Keratinocyte (primary cell): ENCODE results near the gene RAB19. TPM values are rescaled to one million over a fixed set of nuclear protein-coding genes. Genes with fewer than 3 reads are reported as not detected.

Experiments used
- DNase-seq: peaks from one replicate; pipeline ENCODE4 v3.0.0-alpha.2; 2011; ENCODE audit warnings: low read depth, missing footprints, low spot score
- FAIRE-seq: peaks from 2 replicates; lab custom pipeline; 2011; peaks lifted over from hg19 to GRCh38; lab: Jason Lieb, UNC
- H2AFZ ChIP-seq: 2 replicates; pipeline ENCODE4 v1.6.0; 2012; ENCODE audit warnings: low read length, control low read depth, inconsistent platforms; ENCODE audit not compliant: control insufficient read depth
- H3K27ac ChIP-seq: 2 replicates; pipeline ENCODE4 v1.5.1; 2011; ENCODE audit warnings: low read length; ENCODE audit not compliant: control insufficient read depth, insufficient read depth
- H3K27me3 ChIP-seq: 3 replicates; pipeline ENCODE4 v1.6.0; 2011; ENCODE audit warnings: low read length; ENCODE audit not compliant: control insufficient read depth, insufficient read depth; ENCODE audit errors: extremely low read depth
- H3K36me3 ChIP-seq, 2 experiments: 2 replicates in 1 of 2; 3 replicates in 1 of 2; pipeline ENCODE4 v1.5.1; 2011; ENCODE audit warnings: low read length in 2 of 2, mild to moderate bottlenecking in 1 of 2; ENCODE audit not compliant: control insufficient read depth in 2 of 2, insufficient read depth in 2 of 2; ENCODE audit errors: extremely low read depth in 1 of 2
- H3K4me1 ChIP-seq: 3 replicates; pipeline ENCODE4 v1.5.1; 2011; ENCODE audit warnings: low read length; ENCODE audit not compliant: control insufficient read depth, insufficient read depth; ENCODE audit errors: extremely low read depth
- H3K4me2 ChIP-seq: 3 replicates; pipeline ENCODE4 v1.6.0; 2011; ENCODE audit warnings: low read depth, low read length; ENCODE audit not compliant: control insufficient read depth, insufficient read depth; ENCODE audit errors: extremely low read depth
- H3K4me3 ChIP-seq, 3 experiments: fragments of 200-600 bp in 1 of 3; sonication (generic) in 1 of 3; 2 replicates in 2 of 3; 3 replicates in 1 of 3; pipeline ENCODE4 v1.5.1; 2011 to 2016; ENCODE audit warnings: low read length in 3 of 3, mild to moderate bottlenecking in 3 of 3, control low read depth in 2 of 3, inconsistent platforms in 1 of 3, low read depth in 1 of 3, mixed read lengths in 1 of 3, mixed run types in 1 of 3, moderate library complexity in 1 of 3; ENCODE audit not compliant: control insufficient read depth in 2 of 3, insufficient read depth in 2 of 3; ENCODE audit errors: extremely low read depth in 1 of 3
- H3K79me2 ChIP-seq: 2 replicates; pipeline ENCODE4 v1.6.0; 2012; ENCODE audit warnings: low read length; ENCODE audit not compliant: control insufficient read depth, insufficient read depth
- H3K9ac ChIP-seq: 3 replicates; pipeline ENCODE4 v1.6.0; 2011; ENCODE audit warnings: low read length; ENCODE audit not compliant: control insufficient read depth, insufficient read depth; ENCODE audit errors: extremely low read depth
- H3K9me1 ChIP-seq: 3 replicates; pipeline ENCODE4 v1.6.0; 2011; ENCODE audit warnings: low read length; ENCODE audit not compliant: control insufficient read depth, insufficient read depth; ENCODE audit errors: extremely low read depth
- H3K9me3 ChIP-seq: 2 replicates; pipeline ENCODE4 v1.5.1; 2012; ENCODE audit warnings: low read depth, low read length; ENCODE audit not compliant: control insufficient read depth
- H4K20me1 ChIP-seq: 3 replicates; pipeline ENCODE4 v1.6.0; 2011; ENCODE audit warnings: low read length; ENCODE audit not compliant: control insufficient read depth, insufficient read depth; ENCODE audit errors: extremely low read depth
- EZH2 ChIP-seq: IDR thresholded peaks from one replicate; pipeline ENCODE4 v1.6.1; 2012; ENCODE audit warnings: inconsistent platforms, mild to moderate bottlenecking, low read length, moderate library complexity
- dilution Hi-C: fragments of 300-500 bp; cut with MboI; formaldehyde crosslinking; loops from one replicate; pipeline ENCODE4 v1.7.0; 2020; ENCODE audit warnings: low sequenced_read_pairs; ENCODE audit not compliant: extremely low pct_ligation_motif_present
- polyA plus RNA-seq, 5 experiments: library from polyadenylated mRNA; depleted of rRNA in 3 of 5; stranded (reverse) in 3 of 5; stranded (forward) in 1 of 5; unstranded in 1 of 5; fragments of >200 nt; gene quantifications; 1 replicate in 1 of 5; 2 replicates in 3 of 5; 3 replicates in 1 of 5; pipeline versions ENCODE4 v1.2.1 to v1.2.3, GENCODE V29; 2011 to 2012; ENCODE audit warnings: missing spikeins in 2 of 5, low read depth in 1 of 5, low replicate concordance in 1 of 5
- TF ChIP-seq, protein P1 (sequence below), 3 experiments: IDR thresholded peaks in 1 of 3; conservative IDR thresholded peaks in 1 of 3; optimal IDR thresholded peaks in 1 of 3; 2 replicates in 2 of 3; 3 replicates in 1 of 3; pipeline versions ENCODE3 to v1.5.1; 2011; ENCODE audit warnings: low read length in 3 of 3, mild to moderate bottlenecking in 3 of 3, moderate library complexity in 2 of 3, control low read depth in 1 of 3, inconsistent platforms in 1 of 3; ENCODE audit not compliant: insufficient read depth in 2 of 3; ENCODE audit errors: extremely low read depth in 1 of 3

RAB19 gene
- polyA plus RNA-seq, 1 donor (not counting 4 experiments of a cell fraction or from before 2014, with no cell fraction given), result not detected

GRCh38 chr7:140364819-140365218 is 39.0 kb upstream of the RAB19 start:
- H3K27me3 ChIP-seq, result no peaks in the 10 kb centered on the region
- H3K9me3 ChIP-seq, result no peaks in the 10 kb centered on the region
- peaks cover 0 to 7% of the 10 kb centered on the region in 2 experiments for H3K36me3 ChIP-seq
- H3K4me3 ChIP-seq, result peak overlapping the region in 1 of 3 experiments; percentile 7
- dilution Hi-C loops, result no loop called here
- H3K4me1 ChIP-seq, result peaks cover 7% of the 10 kb centered on the region
- H3K27ac ChIP-seq, result peak overlapping the region; percentile 36
- H3K4me2 ChIP-seq, result peak overlapping the region; percentile 65
- H3K9me1 ChIP-seq, result no peaks in the 10 kb centered on the region
- H4K20me1 ChIP-seq, result no peaks in the 10 kb centered on the region
- H2AFZ ChIP-seq, result no peak overlapping the region
- DNase-seq (peak; percentile 15), FAIRE-seq (peak; percentile 84)
- H3K79me2 ChIP-seq, result no peaks in the 10 kb centered on the region
- H3K9ac ChIP-seq, result peak overlapping the region; percentile 30
- TF ChIP-seq, protein P1, sequence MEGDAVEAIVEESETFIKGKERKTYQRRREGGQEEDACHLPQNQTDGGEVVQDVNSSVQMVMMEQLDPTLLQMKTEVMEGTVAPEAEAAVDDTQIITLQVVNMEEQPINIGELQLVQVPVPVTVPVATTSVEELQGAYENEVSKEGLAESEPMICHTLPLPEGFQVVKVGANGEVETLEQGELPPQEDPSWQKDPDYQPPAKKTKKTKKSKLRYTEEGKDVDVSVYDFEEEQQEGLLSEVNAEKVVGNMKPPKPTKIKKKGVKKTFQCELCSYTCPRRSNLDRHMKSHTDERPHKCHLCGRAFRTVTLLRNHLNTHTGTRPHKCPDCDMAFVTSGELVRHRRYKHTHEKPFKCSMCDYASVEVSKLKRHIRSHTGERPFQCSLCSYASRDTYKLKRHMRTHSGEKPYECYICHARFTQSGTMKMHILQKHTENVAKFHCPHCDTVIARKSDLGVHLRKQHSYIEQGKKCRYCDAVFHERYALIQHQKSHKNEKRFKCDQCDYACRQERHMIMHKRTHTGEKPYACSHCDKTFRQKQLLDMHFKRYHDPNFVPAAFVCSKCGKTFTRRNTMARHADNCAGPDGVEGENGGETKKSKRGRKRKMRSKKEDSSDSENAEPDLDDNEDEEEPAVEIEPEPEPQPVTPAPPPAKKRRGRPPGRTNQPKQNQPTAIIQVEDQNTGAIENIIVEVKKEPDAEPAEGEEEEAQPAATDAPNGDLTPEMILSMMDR (optimal IDR thresholded peaks at IDR 0.05 in 1 of 3, IDR thresholded peaks at IDR 0.05 in 1 of 3, conservative IDR thresholded peaks at IDR 0.05 in 1 of 3; ENCODE audit: extremely low read depth in 1 of 3, insufficient read depth in 2 of 3, low read length in 3 of 3), result no peak
- TF ChIP-seq EZH2, result no peak

DNA sequence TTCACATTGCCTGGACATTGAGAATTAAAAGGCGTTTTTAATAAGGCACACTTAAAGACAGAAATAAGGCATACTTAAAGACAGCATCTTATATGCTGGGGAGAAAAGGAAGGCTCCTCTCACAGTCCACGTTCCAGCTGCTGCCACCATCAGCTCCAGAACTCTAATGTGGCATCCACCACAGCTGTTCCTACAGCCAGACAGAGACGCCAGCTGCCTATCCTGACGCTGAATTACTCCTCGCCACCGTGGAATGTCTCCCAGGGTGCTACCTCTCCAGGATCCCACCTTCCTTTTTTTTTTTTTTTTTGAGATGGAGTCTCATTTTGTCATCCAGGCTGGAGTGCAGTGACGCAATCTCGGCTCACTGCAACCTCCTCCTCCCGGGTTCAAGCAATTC is 36.3 kb upstream of the RAB19 start:
- TF ChIP-seq, protein P1 (optimal IDR thresholded peaks at IDR 0.05 in 1 of 3, IDR thresholded peaks at IDR 0.05 in 1 of 3, conservative IDR thresholded peaks at IDR 0.05 in 1 of 3; ENCODE audit: extremely low read depth in 1 of 3, insufficient read depth in 2 of 3, low read length in 3 of 3), result no peak
- no peak for TF ChIP-seq EZH2
- peaks cover 2% of the 10 kb centered on the region for H3K9me1 ChIP-seq
- DNase-seq (no peak), FAIRE-seq (no peak)
- no peak overlapping the region for H3K27ac ChIP-seq
- H3K4me2 ChIP-seq, result no peak overlapping the region
- peaks cover 7% of the 10 kb centered on the region for H3K4me1 ChIP-seq
- H3K9me3 ChIP-seq, result no peaks in the 10 kb centered on the region
- dilution Hi-C loops, result no loop called here
- no peaks in the 10 kb centered on the region for H3K79me2 ChIP-seq
- H3K27me3 ChIP-seq, result no peaks in the 10 kb centered on the region
- H3K36me3 ChIP-seq, result peaks cover 2 to 5% of the 10 kb centered on the region in 2 experiments
- no peak overlapping the region for H3K4me3 ChIP-seq
- no peaks in the 10 kb centered on the region for H4K20me1 ChIP-seq
- no peak overlapping the region for H3K9ac ChIP-seq
- H2AFZ ChIP-seq, result no peak overlapping the region
